ENCODE measurements around the gene HNRNPAB. TPM values are rescaled to one million over a fixed set of nuclear protein-coding genes. Genes with fewer than 3 reads are reported as not detected.

The HNRNPAB gene
- total and polyA plus RNA-seq, 9 of the 15 experiments (the other 6 are each of a cell fraction or from before 2014, with no cell fraction given): 34.6 to 425 (median 236) TPM

GRCh38 chr5:178204182-178204934 lies at the start of gene HNRNPAB (continued):
- no peak for TF ChIP-seq POLR3G (IDR thresholded peaks at IDR 0.05; ENCODE audit: extremely low read depth, insufficient read length, insufficient replicate concordance)
- TF ChIP-seq HMGXB4 (CRISPR knock-in tag; IDR thresholded peaks at IDR 0.05): peak; percentile 90; the same call in 1 of the 2 replicates
- TF ChIP-seq SRSF9 (IDR thresholded peaks at IDR 0.05; ENCODE audit: borderline replicate concordance, low read depth, low read length): no peak
- TF ChIP-seq ZFX (CRISPR knock-in tag; IDR thresholded peaks at IDR 0.05): peak; percentile 81
- TF ChIP-seq BCLAF1 (IDR thresholded peaks at IDR 0.05; ENCODE audit: borderline replicate concordance in 1 of 2, control insufficient read depth in 1 of 2, low read depth in 2 of 2, low read length in 1 of 2): no peak
- TF ChIP-seq NELFE (IDR thresholded peaks at IDR 0.05; ENCODE audit: insufficient read depth, insufficient read length): peak; percentile 75
- no peak for TF ChIP-seq TRIM28 (IDR thresholded peaks at IDR 0.05)
- no peak for TF ChIP-seq REST (IDR thresholded peaks at IDR 0.05; ENCODE audit: borderline replicate concordance)
- TF ChIP-seq REST (CRISPR knock-in tag; IDR thresholded peaks at IDR 0.05; ENCODE audit: low read depth): peak; percentile 58; the same call in 1 of the 2 replicates
- peak; percentile 68; the same call in 1 of the 2 replicates for TF ChIP-seq ZBTB26 (CRISPR knock-in tag; IDR thresholded peaks at IDR 0.05)
- peak; percentile 95 for TF ChIP-seq ASH1L (IDR thresholded peaks at IDR 0.05; ENCODE audit: borderline replicate concordance, low read depth, partially characterized antibody)
- TF ChIP-seq NFE2 (IDR thresholded peaks at IDR 0.05; ENCODE audit: low read depth): peak; percentile 43; the same call in 1 of the 2 replicates

Data from K562 (cell line).